Suprapubic skin (tissue), 4 donors: ENCODE data around the gene LACTB. TPM values are rescaled to one million over a fixed set of nuclear protein-coding genes. Genes with fewer than 3 reads are reported as not detected.

ENCODE experiments used
- DNase-seq, 2 donors: peaks; one replicate each; pipeline ENCODE4 v3.0.0-alpha.2; 2019; ENCODE audit warnings: low spot score in 2 of 2
- H3K27ac ChIP-seq: fragments of 200-600 bp; sonication (generic); one replicate; pipeline ENCODE4 v1.5.1; 2019
- H3K27me3 ChIP-seq: fragments of 200-600 bp; sonication (generic); one replicate; pipeline ENCODE4 v1.5.1; 2019
- H3K36me3 ChIP-seq: fragments of 200-600 bp; sonication (generic); one replicate; pipeline ENCODE4 v1.5.1; 2019
- H3K4me1 ChIP-seq: fragments of 200-600 bp; sonication (generic); one replicate; pipeline ENCODE4 v1.5.1; 2019
- H3K4me3 ChIP-seq: fragments of 200-600 bp; sonication (generic); one replicate; pipeline ENCODE4 v1.5.1; 2019; ENCODE audit warnings: mild to moderate bottlenecking
- H3K9me3 ChIP-seq: fragments of 200-600 bp; sonication (generic); one replicate; pipeline ENCODE4 v1.5.1; 2019
- EP300 ChIP-seq: sonication (generic); formaldehyde crosslinking; IDR thresholded peaks from one replicate; pipeline ENCODE4 v1.6.1; 2017; ENCODE audit warnings: antibody characterized with exemption
- POLR2A ChIP-seq, 2 donors: fragments of 450-650 bp; IDR thresholded peaks; one replicate each; pipeline ENCODE4 v1.6.1; 2017; ENCODE audit warnings: antibody characterized with exemption in 2 of 2, mild to moderate bottlenecking in 2 of 2, moderate library complexity in 2 of 2
- POLR2AphosphoS5 ChIP-seq, 3 donors: sonication (generic); formaldehyde crosslinking; IDR thresholded peaks; one replicate each; pipeline ENCODE4 v1.6.1; 2017; ENCODE audit warnings: antibody characterized with exemption in 3 of 3
- WGBS: methylation state at CpG from one replicate; pipeline ENCODE4 v1.1.5; 2018; 5-methylcytosine and 5-hydroxymethylcytosine counted together
- total RNA-seq, 4 donors: library from RNA; depleted of rRNA; stranded (reverse); fragments of >200 nt; gene quantifications; one replicate each; pipeline ENCODE4 v1.1.0, GENCODE V29; 2016
- TF ChIP-seq, protein P1 (sequence below), 2 donors: fragments of 200-600 bp in 1 of 2; fragments of 450-650 bp in 1 of 2; sonication (generic) in 1 of 2; IDR thresholded peaks; one replicate each; pipeline ENCODE4 v1.5.1; 2016 to 2019; ENCODE audit warnings: antibody characterized with exemption in 2 of 2, mild to moderate bottlenecking in 1 of 2, moderate library complexity in 1 of 2

LACTB gene
- total RNA-seq, 4 donors from 2014 or later: 11.3 to 15.9 (median 12.6) TPM

DNA sequence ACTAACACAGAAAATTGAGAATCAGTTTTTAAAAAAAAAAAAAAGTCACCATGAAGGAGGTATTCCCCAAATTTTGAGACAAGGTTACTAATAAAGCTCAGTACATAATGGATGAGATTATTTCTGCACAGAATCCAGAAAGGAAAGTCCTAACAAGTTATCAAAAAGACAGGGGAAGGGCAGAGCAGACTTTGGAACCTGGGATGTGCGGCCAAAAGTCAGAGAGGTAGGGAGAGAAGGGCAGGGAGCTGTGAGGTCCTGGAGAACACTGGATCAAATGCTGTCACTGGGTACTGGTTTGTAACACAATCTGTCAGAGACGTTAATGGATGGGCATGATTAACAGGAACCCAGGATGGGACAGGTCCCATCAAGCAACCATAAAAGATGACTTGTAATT is 12.2 kb upstream of the LACTB start:
- WGBS: 83% methylated on average over 2 of the region's 2 CpGs
- H3K4me3 ChIP-seq: no peak overlapping the region
- no peaks in the 10 kb centered on the region for H3K4me1 ChIP-seq
- TF ChIP-seq EP300 (no peak), POLR2A (IDR thresholded peaks at IDR 0.05) (no peak)
- DNase-seq: no peak
- H3K27ac ChIP-seq: no peak overlapping the region
- H3K36me3 ChIP-seq: no peaks in the 10 kb centered on the region
- H3K9me3 ChIP-seq: no peaks in the 10 kb centered on the region
- H3K27me3 ChIP-seq: no peaks in the 10 kb centered on the region

DNA sequence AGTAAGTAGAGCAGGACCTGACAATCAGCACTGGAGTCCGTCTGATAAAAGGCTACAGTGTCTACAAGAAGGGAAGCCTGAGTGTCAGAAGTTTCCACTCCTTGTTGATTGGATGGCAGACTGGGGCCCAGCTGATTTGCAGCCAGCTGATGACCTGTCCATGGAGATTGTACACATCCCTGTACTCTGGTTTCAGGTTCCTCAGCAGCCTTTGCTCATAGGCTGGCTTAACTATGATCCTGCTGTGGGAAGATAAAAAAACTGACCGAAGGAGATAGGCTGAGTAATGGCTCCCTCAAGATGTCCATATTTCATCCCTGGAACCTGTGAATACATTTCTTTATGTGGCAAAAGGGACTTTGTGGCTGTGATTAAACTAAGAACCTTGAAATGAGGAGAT is 11.7 kb upstream of the LACTB start:
- WGBS: 74% methylated on average over 2 of the region's 2 CpGs

GRCh38 chr15:63110428-63111026 is 11.1 kb upstream of the LACTB start:
- Histone ChIP-seq H3K4me3 (no peak overlapping the region), H3K9me3 (no peaks in the 10 kb centered on the region), H3K36me3 (no peaks in the 10 kb centered on the region), H3K27ac (no peak overlapping the region), H3K4me1 (no peaks in the 10 kb centered on the region), H3K27me3 (no peaks in the 10 kb centered on the region)
- DNase-seq: no peak
- 91% methylated on average over 3 of the region's 3 CpGs for WGBS
- TF ChIP-seq EP300 (no peak), POLR2AphosphoS5 (IDR thresholded peaks at IDR 0.05) (no peak), POLR2A (IDR thresholded peaks at IDR 0.05) (no peak)
- TF ChIP-seq, protein P1, sequence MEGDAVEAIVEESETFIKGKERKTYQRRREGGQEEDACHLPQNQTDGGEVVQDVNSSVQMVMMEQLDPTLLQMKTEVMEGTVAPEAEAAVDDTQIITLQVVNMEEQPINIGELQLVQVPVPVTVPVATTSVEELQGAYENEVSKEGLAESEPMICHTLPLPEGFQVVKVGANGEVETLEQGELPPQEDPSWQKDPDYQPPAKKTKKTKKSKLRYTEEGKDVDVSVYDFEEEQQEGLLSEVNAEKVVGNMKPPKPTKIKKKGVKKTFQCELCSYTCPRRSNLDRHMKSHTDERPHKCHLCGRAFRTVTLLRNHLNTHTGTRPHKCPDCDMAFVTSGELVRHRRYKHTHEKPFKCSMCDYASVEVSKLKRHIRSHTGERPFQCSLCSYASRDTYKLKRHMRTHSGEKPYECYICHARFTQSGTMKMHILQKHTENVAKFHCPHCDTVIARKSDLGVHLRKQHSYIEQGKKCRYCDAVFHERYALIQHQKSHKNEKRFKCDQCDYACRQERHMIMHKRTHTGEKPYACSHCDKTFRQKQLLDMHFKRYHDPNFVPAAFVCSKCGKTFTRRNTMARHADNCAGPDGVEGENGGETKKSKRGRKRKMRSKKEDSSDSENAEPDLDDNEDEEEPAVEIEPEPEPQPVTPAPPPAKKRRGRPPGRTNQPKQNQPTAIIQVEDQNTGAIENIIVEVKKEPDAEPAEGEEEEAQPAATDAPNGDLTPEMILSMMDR (IDR thresholded peaks at IDR 0.05): no peak

More for the DNA sequence above, 11.7 kb upstream of the LACTB start:
- DNase-seq: no peak
- Histone ChIP-seq H3K9me3 (no peaks in the 10 kb centered on the region), H3K4me1 (no peaks in the 10 kb centered on the region), H3K27ac (no peak overlapping the region), H3K4me3 (no peak overlapping the region), H3K27me3 (no peaks in the 10 kb centered on the region), H3K36me3 (no peaks in the 10 kb centered on the region)
- TF ChIP-seq POLR2AphosphoS5 (IDR thresholded peaks at IDR 0.05) (no peak), EP300 (no peak), POLR2A (IDR thresholded peaks at IDR 0.05) (no peak)
- TF ChIP-seq, protein P1 (IDR thresholded peaks at IDR 0.05): no peak

GRCh38 chr15:63111481-63111880 is 10.2 kb upstream of the LACTB start:
- TF ChIP-seq POLR2AphosphoS5 (IDR thresholded peaks at IDR 0.05): no peak
- TF ChIP-seq, protein P1 (IDR thresholded peaks at IDR 0.05): no peak
- no peak for TF ChIP-seq POLR2A (IDR thresholded peaks at IDR 0.05)
- TF ChIP-seq EP300: no peak
- no peaks in the 10 kb centered on the region for H3K27me3 ChIP-seq
- H3K36me3 ChIP-seq: no peaks in the 10 kb centered on the region
- H3K4me1 ChIP-seq: no peaks in the 10 kb centered on the region
- H3K9me3 ChIP-seq: no peaks in the 10 kb centered on the region
- no peak overlapping the region for H3K4me3 ChIP-seq
- H3K27ac ChIP-seq: no peak overlapping the region
- no peak for DNase-seq

- no peak for TF ChIP-seq POLR2AphosphoS5 (IDR thresholded peaks at IDR 0.05)
- TF ChIP-seq, protein P1 (IDR thresholded peaks at IDR 0.05): no peak
- no peak for TF ChIP-seq EP300
- no peak for TF ChIP-seq POLR2A (IDR thresholded peaks at IDR 0.05)
- 90% methylated on average over 3 of the region's 3 CpGs for WGBS
- Histone ChIP-seq H3K27me3 (no peaks in the 10 kb centered on the region), H3K27ac (no peak overlapping the region), H3K4me3 (no peak overlapping the region), H3K4me1 (no peaks in the 10 kb centered on the region), H3K36me3 (no peaks in the 10 kb centered on the region), H3K9me3 (no peaks in the 10 kb centered on the region)
- no peak for DNase-seq
These were observed 8.8 kb upstream of the LACTB start for GRCh38 chr15:63112871-63113270.

DNA sequence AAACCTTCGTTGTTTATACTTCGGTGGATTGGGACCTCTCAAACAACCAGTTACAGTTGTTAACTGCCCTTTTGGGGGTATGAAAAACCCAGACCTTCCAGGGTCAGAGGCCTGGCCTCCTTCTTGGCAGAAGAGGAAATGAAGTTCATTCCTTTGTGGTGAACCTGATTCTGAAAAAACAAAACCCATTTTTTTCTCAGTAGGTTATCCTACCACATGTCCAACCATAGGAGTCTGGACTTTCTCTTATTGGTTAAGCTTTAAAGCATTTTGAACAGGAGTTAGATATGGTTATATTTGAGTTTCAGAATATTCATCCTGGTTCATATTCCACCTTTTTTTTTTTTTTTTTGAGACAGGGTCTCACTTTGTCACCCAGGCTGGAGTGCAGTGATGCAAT is 7.2 kb upstream of the LACTB start:
- Histone ChIP-seq H3K9me3 (no peaks in the 10 kb centered on the region), H3K4me3 (no peak overlapping the region), H3K4me1 (no peaks in the 10 kb centered on the region), H3K27me3 (no peaks in the 10 kb centered on the region), H3K27ac (no peak overlapping the region), H3K36me3 (no peaks in the 10 kb centered on the region)
- 55% methylated on average over 2 of the region's 2 CpGs for WGBS
- DNase-seq: no peak
- TF ChIP-seq POLR2A (IDR thresholded peaks at IDR 0.05): no peak
- TF ChIP-seq POLR2AphosphoS5 (IDR thresholded peaks at IDR 0.05): no peak
- TF ChIP-seq, protein P1 (IDR thresholded peaks at IDR 0.05): no peak
- no peak for TF ChIP-seq EP300
